Aorta (tissue), 5 donors: ENCODE results near the gene TGIF1. TPM values are rescaled to one million over a fixed set of nuclear protein-coding genes. Genes with fewer than 3 reads are reported as not detected.
A peak's percentile ranks its signal among the peaks of the same experiment; 100 is the strongest.

Experiments
- ATAC-seq: fragments of 200-7000 bp; cut with Tn5 transposase; one replicate; pipeline ENCODE4 v1.9.1; 2022; ENCODE audit warnings: moderate library complexity; ENCODE audit not compliant: low FRiP score
- DNase-seq, 2 donors: peaks; one replicate each; pipeline ENCODE4 v3.0.0-alpha.2; 2020
- H3K27ac ChIP-seq, 2 donors: one replicate each; pipeline ENCODE4 v1.5.1; 2013; ENCODE audit warnings: low read length in 2 of 2, mild to moderate bottlenecking in 2 of 2, moderate library complexity in 2 of 2, control low read depth in 1 of 2, inconsistent platforms in 1 of 2, low read depth in 1 of 2
- H3K27me3 ChIP-seq, 2 donors: one replicate each; pipeline ENCODE4 v1.6.1; 2013; ENCODE audit warnings: control low read depth in 1 of 2, low read length in 1 of 2, mild to moderate bottlenecking in 1 of 2, moderate library complexity in 1 of 2; ENCODE audit not compliant: insufficient read depth in 2 of 2, control insufficient read depth in 1 of 2
- H3K36me3 ChIP-seq, 2 donors: one replicate each; pipeline ENCODE4 v1.6.1; 2013; ENCODE audit warnings: control low read depth in 1 of 2, low read length in 1 of 2, mild to moderate bottlenecking in 1 of 2; ENCODE audit not compliant: insufficient read depth in 2 of 2, control insufficient read depth in 1 of 2
- H3K4me1 ChIP-seq, 2 donors: one replicate each; pipeline ENCODE4 v1.6.1; 2013; ENCODE audit warnings: low read length in 2 of 2, control low read depth in 1 of 2, mild to moderate bottlenecking in 1 of 2, moderate library complexity in 1 of 2; ENCODE audit not compliant: insufficient read depth in 2 of 2, control insufficient read depth in 1 of 2
- H3K4me3 ChIP-seq, 2 donors: one replicate each; pipeline ENCODE4 v1.5.1; 2013; ENCODE audit warnings: low read length in 2 of 2, control low read depth in 1 of 2, mild to moderate bottlenecking in 1 of 2
- H3K9me3 ChIP-seq: one replicate; pipeline ENCODE4 v1.6.1; 2013; ENCODE audit warnings: mild to moderate bottlenecking, low read length; ENCODE audit not compliant: control insufficient read depth
- WGBS, 2 donors: extraction: QIAGEN DNeasy Blood & Tissue Kit; methylation state at CpG; one replicate each; pipeline ENCODE4 v1.1.7; 2013; 5-methylcytosine and 5-hydroxymethylcytosine counted together
- intact Hi-C, 2 donors: fragments of 100-400 bp; cut with DNase I; formaldehyde crosslinking; loops; one replicate each; pipeline versions ENCODE4 v1.14.2 to v1.15.0; 2022
- polyA plus RNA-seq, 2 donors: library from polyadenylated mRNA; stranded (reverse); fragments of 200-250 nt; gene quantifications; one replicate each; pipeline ENCODE4 v1.2.3, GENCODE V29; 2013
- total RNA-seq, 2 donors: library from RNA; stranded (reverse); fragmentation: NEBNext Ultra II Directional; extraction: Animal tissue kit (Norgen Biotek cat#: 25700); gene quantifications; one replicate each; pipeline ENCODE4 v1.2.1, GENCODE V29; 2021
- donor health status: healthy with polysubstance abuse.
- donor health status: Bipolar disorder and iron deficiency.
- donor health status: DM: no; HTN: no; CAD: no.
- donor health status: DM: no; HTN: no; CAD: no.
- donor health status: DM: yes; HTN: yes; CAD: no.

The TGIF1 gene
- total and polyA plus RNA-seq, 4 donors = 34.7 to 48.2 (median 41.5) TPM

DNA sequence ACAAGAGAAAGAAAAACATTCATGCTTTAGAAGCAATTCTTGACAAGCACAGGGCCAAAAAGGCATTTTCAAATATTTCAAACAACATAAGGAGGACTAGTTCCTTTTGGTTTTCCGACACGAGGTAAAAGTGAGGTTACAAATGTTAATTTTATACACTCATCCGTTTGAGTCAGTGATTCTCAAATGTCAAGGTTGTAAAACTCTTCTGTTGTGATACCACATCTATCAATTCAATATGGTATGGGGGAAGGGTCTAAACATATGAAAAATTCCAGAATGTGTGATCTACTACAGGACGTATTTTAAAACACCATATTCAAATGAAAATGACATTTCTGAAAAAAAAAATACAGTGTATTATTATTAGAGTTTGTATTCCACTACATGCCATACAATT lies 52.7 kb downstream of the TGIF1 start:
- WGBS, 2 donors = 63 to 66% methylated on average over 4 of the region's 4 CpGs
- intact Hi-C loops = loop anchor here in 1 of 2 donors (10.0 kb wide), 1 partner anchor 162 kb away; no protein-coding TSS in a partner anchor

DNA sequence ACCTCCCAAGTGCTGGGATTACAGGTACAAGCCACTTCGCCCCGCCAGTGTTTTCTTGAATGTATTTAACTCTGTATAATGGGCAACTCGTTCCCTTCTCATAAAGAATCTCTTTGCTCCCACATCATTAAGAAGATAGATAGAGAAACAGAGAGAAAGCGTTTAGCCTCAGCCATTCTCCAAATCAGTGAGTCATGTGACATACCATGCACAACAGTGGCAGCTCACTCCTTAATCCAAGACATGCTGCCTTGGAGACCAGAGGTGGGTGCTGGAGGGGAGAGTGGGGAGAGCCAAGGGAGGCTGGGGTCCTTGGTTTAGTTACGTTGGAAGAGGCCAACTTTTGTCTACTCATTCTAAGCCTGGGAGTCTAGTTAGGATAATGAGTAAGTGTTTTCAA lies 54.7 kb downstream of the TGIF1 start:
- Histone ChIP-seq H3K27ac (no peak overlapping the region), H3K9me3 (no peaks in the 10 kb centered on the region), H3K4me3 (no peak overlapping the region), H3K27me3 (no peaks in the 10 kb centered on the region), H3K4me1 (no peaks in the 10 kb centered on the region), H3K36me3 (no peaks in the 10 kb centered on the region)
- ATAC-seq (no peak), DNase-seq (no peak)
- intact Hi-C loops = loop anchor here in 1 of 2 donors (10.0 kb wide), 1 partner anchor 160 kb away; no protein-coding TSS in a partner anchor
- 75 to 87% methylated on average over 5 of the region's 5 CpGs for WGBS, 2 donors

More for the DNA sequence above, 52.7 kb downstream of the TGIF1 start:
- no peaks in the 10 kb centered on the region for H3K27me3 ChIP-seq
- H3K27ac ChIP-seq = no peak overlapping the region
- H3K4me1 ChIP-seq = no peaks in the 10 kb centered on the region
- no peak overlapping the region for H3K4me3 ChIP-seq
- no peaks in the 10 kb centered on the region for H3K36me3 ChIP-seq
- ATAC-seq (no peak), DNase-seq (no peak)
- no peaks in the 10 kb centered on the region for H3K9me3 ChIP-seq

DNA sequence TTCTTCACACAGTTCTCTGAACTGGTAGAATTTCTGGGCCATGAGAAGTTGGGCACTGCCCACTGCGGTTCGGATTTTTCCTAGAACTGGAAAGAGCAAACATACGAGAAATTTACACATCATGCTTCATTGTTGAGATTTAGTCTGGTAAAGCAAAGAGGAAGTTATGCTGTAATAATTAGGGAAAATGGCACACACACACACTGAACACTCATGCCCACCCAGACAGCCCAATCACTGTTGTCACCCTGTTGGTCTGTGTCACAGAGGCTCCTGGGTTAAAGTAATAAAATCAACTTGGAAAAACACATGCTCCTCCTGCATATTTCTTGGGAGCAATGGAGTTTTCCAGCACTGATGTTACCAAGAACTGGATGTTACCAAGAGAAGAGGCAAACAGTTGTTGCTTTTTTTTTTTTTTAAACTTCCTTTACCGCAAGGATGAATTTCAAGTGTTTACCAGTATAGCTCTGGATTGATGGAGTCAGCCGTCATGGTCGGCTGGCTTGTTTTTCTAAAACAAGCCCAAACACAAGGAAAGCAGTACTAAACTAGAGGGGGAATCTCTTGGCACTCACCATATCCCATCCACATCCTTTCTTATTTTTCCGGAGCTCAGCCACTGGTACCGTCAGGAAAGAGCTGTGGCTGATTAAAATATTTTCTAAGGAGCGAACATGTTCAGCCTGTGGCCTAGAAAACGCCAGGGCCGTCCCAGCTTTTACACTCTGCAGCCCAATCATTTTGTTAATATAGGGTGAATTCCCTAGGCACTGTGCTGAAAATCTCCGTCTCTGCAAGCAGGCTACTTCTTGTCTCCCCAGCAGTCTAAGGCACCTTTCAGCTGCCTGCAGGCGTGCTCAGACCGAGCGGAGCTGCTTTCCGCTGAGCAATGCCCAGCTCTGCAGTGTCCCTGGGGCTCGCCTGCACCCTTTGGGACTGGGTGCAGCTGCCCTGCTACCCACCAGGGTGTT lies 58.9 kb downstream of the TGIF1 start:
- no peaks in the 10 kb centered on the region for H3K4me1 ChIP-seq
- DNase-seq (no peak), ATAC-seq (peak; percentile 47)
- no peak overlapping the region for H3K27ac ChIP-seq
- no peaks in the 10 kb centered on the region for H3K9me3 ChIP-seq
- 73 to 79% methylated on average over 17 of the region's 17 CpGs for WGBS, 2 donors
- no peaks in the 10 kb centered on the region for H3K27me3 ChIP-seq
- no peak overlapping the region for H3K4me3 ChIP-seq
- intact Hi-C loops = loop anchor here in 1 of 2 donors (10.0 kb wide), 1 partner anchor 156 kb away; no protein-coding TSS in a partner anchor
- H3K36me3 ChIP-seq = no peaks in the 10 kb centered on the region

Other genes with a start within 250 kb of the TGIF1 start
- 10 to 100 TPM; 26.3 to 63.8 TPM for gene MYOM1, start 230.2 kb upstream of the TGIF1 start, total RNA-seq
- gene MYOM1, start 230.2 kb upstream of the TGIF1 start, polyA plus RNA-seq = 10 to 100 TPM; 15.8 to 26.4 TPM
- 100 to 1,000 TPM; 414 to 848 TPM for gene MYL12A, start 202.4 kb upstream of the TGIF1 start, total RNA-seq
- gene MYL12A, start 202.4 kb upstream of the TGIF1 start, polyA plus RNA-seq = 100 to 1,000 TPM; 563 to 759 TPM
- gene MYL12B, start 188.0 kb upstream of the TGIF1 start, total RNA-seq = 100 to 1,000 TPM; 259 to 324 TPM
- 100 to 1,000 TPM; 434 to 661 TPM for gene MYL12B, start 188.0 kb upstream of the TGIF1 start, polyA plus RNA-seq